ENCODE results near the gene SLC22A6.

SLC22A6 gene

DNA sequence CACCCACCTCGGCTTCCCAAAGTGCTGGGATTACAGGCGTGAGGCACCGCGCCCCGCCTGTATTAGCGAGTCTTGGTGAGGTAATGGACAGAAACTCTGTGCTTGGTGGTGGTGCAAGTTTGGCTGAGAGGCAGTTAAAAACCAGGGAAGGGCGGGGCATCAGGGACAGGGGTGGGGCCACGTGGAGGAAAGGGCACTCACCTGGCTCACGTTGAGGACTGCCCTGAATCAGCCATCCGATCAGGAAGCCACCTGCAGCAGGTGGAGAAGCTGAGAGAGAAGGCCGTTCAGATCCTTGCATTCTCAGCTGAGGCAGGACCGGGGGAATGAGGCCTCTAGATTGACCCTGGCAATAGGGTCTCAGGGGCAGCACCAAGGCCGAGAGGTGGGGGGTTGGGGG, 51.5 kb downstream of the SLC22A6 start:
- H3K4me3 ChIP-seq (ENCODE audit: low read depth, low read length): no peak overlapping the region

DNA sequence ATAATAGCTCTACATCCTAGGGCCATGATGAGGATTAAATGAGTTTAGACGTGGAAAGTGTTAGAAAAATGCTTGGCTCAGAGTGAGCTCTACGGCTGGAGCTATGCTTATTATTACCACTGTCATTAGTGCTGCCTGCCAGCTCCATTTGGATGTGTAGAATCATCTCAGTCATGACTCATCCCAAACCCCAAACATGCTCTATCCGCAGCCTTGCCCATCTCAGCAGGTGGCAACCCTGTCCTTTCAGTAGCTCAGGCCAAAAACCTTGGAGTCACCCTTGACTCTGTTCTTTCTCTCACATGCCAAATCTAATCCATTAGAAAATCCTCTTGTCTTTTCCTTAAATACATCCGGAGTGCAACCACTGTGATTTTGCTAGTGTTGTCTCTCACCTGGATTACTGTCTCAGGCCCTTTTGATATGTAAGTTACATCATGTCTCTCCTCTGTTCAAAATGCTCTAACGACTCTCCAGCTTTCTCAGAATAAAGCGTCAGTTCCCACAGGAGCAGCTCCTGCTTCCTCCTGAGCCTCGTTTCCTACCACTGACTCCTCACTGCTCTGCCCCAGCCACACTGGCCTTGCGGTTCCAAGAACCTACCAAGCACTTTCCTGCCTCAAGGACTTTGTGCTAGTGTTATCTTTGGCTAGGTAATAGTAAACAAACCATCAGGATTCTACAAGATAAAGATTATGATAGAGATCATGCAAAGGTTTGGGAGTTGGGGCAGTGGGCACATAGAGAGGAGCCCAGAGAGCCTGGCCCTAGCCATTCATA, 53.1 kb downstream of the SLC22A6 start:
- no peak overlapping the region for H3K4me3 ChIP-seq (ENCODE audit: low read depth, low read length)

- no peak overlapping the region for H3K4me3 ChIP-seq (ENCODE audit: low read depth, low read length)
These were observed 54.1 kb downstream of the SLC22A6 start for GRCh38 chr11:62930666-62931065.

DNA sequence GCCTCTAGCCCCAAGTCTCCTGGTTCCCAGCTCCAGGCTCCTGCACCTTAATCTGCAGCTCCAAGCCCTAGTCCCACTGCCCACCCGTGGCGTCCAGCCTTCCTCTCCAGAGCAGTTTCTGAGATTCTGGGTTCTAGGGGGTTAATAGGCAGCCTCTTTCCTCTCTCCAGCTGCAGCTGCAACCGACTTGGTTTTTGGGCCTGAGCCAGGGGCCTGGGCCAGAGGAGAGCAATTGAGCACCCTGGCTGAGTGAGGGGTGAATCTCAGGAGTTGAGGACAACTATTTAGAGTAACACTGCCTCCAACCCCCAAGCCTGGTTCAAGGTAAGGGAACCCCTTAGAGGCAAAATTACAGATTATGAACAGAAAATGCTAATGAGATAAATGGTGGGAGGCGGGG, 54.6 kb downstream of the SLC22A6 start:
- no peak overlapping the region for H3K4me3 ChIP-seq (ENCODE audit: low read depth, low read length)

GRCh38 chr11:62928011-62928410, 56.8 kb downstream of the SLC22A6 start:
- H3K4me3 ChIP-seq (ENCODE audit: low read depth, low read length): no peak overlapping the region

DNA sequence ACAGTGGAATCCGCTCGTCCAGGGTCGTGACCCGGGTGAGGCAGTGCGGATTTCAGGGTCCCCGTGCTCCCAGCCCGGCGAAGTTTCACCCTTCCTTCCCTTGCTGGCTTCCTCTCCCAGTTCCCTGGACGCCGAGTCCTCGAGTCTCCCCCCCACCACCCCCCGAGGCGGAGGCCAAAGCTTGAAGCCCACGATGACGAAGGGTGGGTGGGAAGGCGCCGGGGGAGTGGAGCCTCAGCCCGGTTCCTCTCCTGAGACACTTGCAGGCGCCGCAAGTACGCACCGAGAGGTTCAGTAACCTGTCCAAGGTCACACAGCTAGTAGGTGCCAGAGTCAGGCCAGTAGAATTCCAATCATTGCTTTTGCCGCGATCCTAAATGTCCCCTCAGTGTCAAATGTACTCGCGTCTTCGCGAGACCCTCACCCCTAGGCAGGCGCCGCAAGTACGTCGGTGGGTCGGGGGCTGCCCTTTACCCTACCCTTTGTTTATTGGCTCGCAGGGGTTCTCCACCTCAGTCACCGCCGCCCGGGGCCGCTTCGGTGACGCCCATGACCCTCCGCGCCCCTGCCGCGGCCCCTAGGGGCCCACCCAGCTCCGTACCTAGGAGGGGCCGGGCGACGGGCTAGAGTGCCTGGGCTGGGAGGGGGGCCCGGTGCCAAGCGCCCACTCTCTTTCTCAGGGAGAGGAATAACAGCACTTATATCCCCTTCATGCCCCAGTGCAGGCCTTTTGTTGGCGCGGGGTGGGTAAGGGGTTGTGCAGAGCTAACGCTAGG, 57.9 kb downstream of the SLC22A6 start:
- peak overlapping the region; percentile 63 for H3K4me3 ChIP-seq (ENCODE audit: low read depth, low read length)
